Keratinocyte (primary cell): ENCODE data around the gene ARL6IP5. TPM values are rescaled to one million over a fixed set of nuclear protein-coding genes. Genes with fewer than 3 reads are reported as not detected.

Source experiments
- DNase-seq: peaks from one replicate; pipeline ENCODE4 v3.0.0-alpha.2; 2011; ENCODE audit warnings: low read depth, missing footprints, low spot score
- FAIRE-seq: peaks from 2 replicates; lab custom pipeline; 2011; peaks lifted over from hg19 to GRCh38; lab: Jason Lieb, UNC
- H2AFZ ChIP-seq: 2 replicates; pipeline ENCODE4 v1.6.0; 2012; ENCODE audit warnings: low read length, control low read depth, inconsistent platforms; ENCODE audit not compliant: control insufficient read depth
- H3K27ac ChIP-seq: 2 replicates; pipeline ENCODE4 v1.5.1; 2011; ENCODE audit warnings: low read length; ENCODE audit not compliant: control insufficient read depth, insufficient read depth
- H3K27me3 ChIP-seq: 3 replicates; pipeline ENCODE4 v1.6.0; 2011; ENCODE audit warnings: low read length; ENCODE audit not compliant: control insufficient read depth, insufficient read depth; ENCODE audit errors: extremely low read depth
- H3K36me3 ChIP-seq, 2 experiments: 2 replicates in 1 of 2; 3 replicates in 1 of 2; pipeline ENCODE4 v1.5.1; 2011; ENCODE audit warnings: low read length in 2 of 2, mild to moderate bottlenecking in 1 of 2; ENCODE audit not compliant: control insufficient read depth in 2 of 2, insufficient read depth in 2 of 2; ENCODE audit errors: extremely low read depth in 1 of 2
- H3K4me1 ChIP-seq: 3 replicates; pipeline ENCODE4 v1.5.1; 2011; ENCODE audit warnings: low read length; ENCODE audit not compliant: control insufficient read depth, insufficient read depth; ENCODE audit errors: extremely low read depth
- H3K4me2 ChIP-seq: 3 replicates; pipeline ENCODE4 v1.6.0; 2011; ENCODE audit warnings: low read depth, low read length; ENCODE audit not compliant: control insufficient read depth, insufficient read depth; ENCODE audit errors: extremely low read depth
- H3K4me3 ChIP-seq, 3 experiments: fragments of 200-600 bp in 1 of 3; sonication (generic) in 1 of 3; 2 replicates in 2 of 3; 3 replicates in 1 of 3; pipeline ENCODE4 v1.5.1; 2011 to 2016; ENCODE audit warnings: low read length in 3 of 3, mild to moderate bottlenecking in 3 of 3, control low read depth in 2 of 3, inconsistent platforms in 1 of 3, low read depth in 1 of 3, mixed read lengths in 1 of 3, mixed run types in 1 of 3, moderate library complexity in 1 of 3; ENCODE audit not compliant: control insufficient read depth in 2 of 3, insufficient read depth in 2 of 3; ENCODE audit errors: extremely low read depth in 1 of 3
- H3K79me2 ChIP-seq: 2 replicates; pipeline ENCODE4 v1.6.0; 2012; ENCODE audit warnings: low read length; ENCODE audit not compliant: control insufficient read depth, insufficient read depth
- H3K9ac ChIP-seq: 3 replicates; pipeline ENCODE4 v1.6.0; 2011; ENCODE audit warnings: low read length; ENCODE audit not compliant: control insufficient read depth, insufficient read depth; ENCODE audit errors: extremely low read depth
- H3K9me1 ChIP-seq: 3 replicates; pipeline ENCODE4 v1.6.0; 2011; ENCODE audit warnings: low read length; ENCODE audit not compliant: control insufficient read depth, insufficient read depth; ENCODE audit errors: extremely low read depth
- H3K9me3 ChIP-seq: 2 replicates; pipeline ENCODE4 v1.5.1; 2012; ENCODE audit warnings: low read depth, low read length; ENCODE audit not compliant: control insufficient read depth
- H4K20me1 ChIP-seq: 3 replicates; pipeline ENCODE4 v1.6.0; 2011; ENCODE audit warnings: low read length; ENCODE audit not compliant: control insufficient read depth, insufficient read depth; ENCODE audit errors: extremely low read depth
- CTCF ChIP-seq, 3 experiments: IDR thresholded peaks in 1 of 3; conservative IDR thresholded peaks in 1 of 3; optimal IDR thresholded peaks in 1 of 3; 2 replicates in 2 of 3; 3 replicates in 1 of 3; pipeline versions ENCODE3 to v1.5.1; 2011; ENCODE audit warnings: low read length in 3 of 3, mild to moderate bottlenecking in 3 of 3, moderate library complexity in 2 of 3, control low read depth in 1 of 3, inconsistent platforms in 1 of 3; ENCODE audit not compliant: insufficient read depth in 2 of 3; ENCODE audit errors: extremely low read depth in 1 of 3
- EZH2 ChIP-seq: IDR thresholded peaks from one replicate; pipeline ENCODE4 v1.6.1; 2012; ENCODE audit warnings: inconsistent platforms, mild to moderate bottlenecking, low read length, moderate library complexity
- dilution Hi-C: fragments of 300-500 bp; cut with MboI; formaldehyde crosslinking; loops from one replicate; pipeline ENCODE4 v1.7.0; 2020; ENCODE audit warnings: low sequenced_read_pairs; ENCODE audit not compliant: extremely low pct_ligation_motif_present
- polyA plus RNA-seq, 5 experiments: library from polyadenylated mRNA; depleted of rRNA in 3 of 5; stranded (reverse) in 3 of 5; stranded (forward) in 1 of 5; unstranded in 1 of 5; fragments of >200 nt; gene quantifications; 1 replicate in 1 of 5; 2 replicates in 3 of 5; 3 replicates in 1 of 5; pipeline versions ENCODE4 v1.2.1 to v1.2.3, GENCODE V29; 2011 to 2012; ENCODE audit warnings: missing spikeins in 2 of 5, low read depth in 1 of 5, low replicate concordance in 1 of 5

Gene ARL6IP5
- polyA plus RNA-seq, 1 donor (not counting 4 experiments of a cell fraction or from before 2014, with no cell fraction given): 112 TPM

GRCh38 chr3:69121513-69121912 is 36.8 kb downstream of the ARL6IP5 start:
- H4K20me1 ChIP-seq: no peaks in the 10 kb centered on the region
- H3K36me3 ChIP-seq: no peaks in the 10 kb centered on the region
- H3K9ac ChIP-seq: no peak overlapping the region
- H3K4me1 ChIP-seq: peaks cover 7% of the 10 kb centered on the region
- no peaks in the 10 kb centered on the region for H3K27me3 ChIP-seq
- DNase-seq (no peak), FAIRE-seq (no peak)
- dilution Hi-C loops: no loop called here
- H3K9me1 ChIP-seq: no peaks in the 10 kb centered on the region
- no peaks in the 10 kb centered on the region for H3K9me3 ChIP-seq
- no peak overlapping the region for H3K27ac ChIP-seq
- no peaks in the 10 kb centered on the region for H3K79me2 ChIP-seq
- no peak overlapping the region for H3K4me3 ChIP-seq
- no peak overlapping the region for H2AFZ ChIP-seq
- no peak for TF ChIP-seq EZH2
- TF ChIP-seq CTCF (optimal IDR thresholded peaks at IDR 0.05 in 1 of 3, IDR thresholded peaks at IDR 0.05 in 1 of 3, conservative IDR thresholded peaks at IDR 0.05 in 1 of 3; ENCODE audit: extremely low read depth in 1 of 3, insufficient read depth in 2 of 3, low read length in 3 of 3): no peak
- no peak overlapping the region for H3K4me2 ChIP-seq

- dilution Hi-C loops: no loop called here
- no peak for FAIRE-seq
These were observed 37.2 kb downstream of the ARL6IP5 start for GRCh38 chr3:69121950-69122349.

More at GRCh38 chr3:69121950-69122349, 37.2 kb downstream of the ARL6IP5 start:
- H3K9me3 ChIP-seq: no peaks in the 10 kb centered on the region
- no peaks in the 10 kb centered on the region for H4K20me1 ChIP-seq
- H3K79me2 ChIP-seq: no peaks in the 10 kb centered on the region
- DNase-seq: no peak
- H3K9ac ChIP-seq: no peak overlapping the region
- no peak overlapping the region for H2AFZ ChIP-seq
- H3K4me2 ChIP-seq: no peak overlapping the region
- TF ChIP-seq CTCF (optimal IDR thresholded peaks at IDR 0.05 in 1 of 3, IDR thresholded peaks at IDR 0.05 in 1 of 3, conservative IDR thresholded peaks at IDR 0.05 in 1 of 3; ENCODE audit: extremely low read depth in 1 of 3, insufficient read depth in 2 of 3, low read length in 3 of 3) (no peak), EZH2 (no peak)
- no peaks in the 10 kb centered on the region for H3K36me3 ChIP-seq
- no peaks in the 10 kb centered on the region for H3K27me3 ChIP-seq
- H3K27ac ChIP-seq: no peak overlapping the region
- H3K4me1 ChIP-seq: peaks cover 3% of the 10 kb centered on the region
- no peaks in the 10 kb centered on the region for H3K9me1 ChIP-seq
- H3K4me3 ChIP-seq: no peak overlapping the region
